RWPE2 (cell line): ENCODE data around the gene SLFN5.
A peak's percentile ranks its signal among the peaks of the same experiment; 100 is the strongest.

ENCODE experiments used
- ATAC-seq: fragments of 200-7000 bp; cut with Tn5 transposase; 3 replicates; pipeline ENCODE4 v1.9.1; 2021; ENCODE audit warnings: low read depth
- DNase-seq: peaks from one replicate; pipeline ENCODE4 v3.0.0-alpha.2; 2020; ENCODE audit warnings: low spot score
- H3K27ac ChIP-seq: fragments of 450-650 bp; 2 replicates; pipeline ENCODE4 v1.5.1; 2017; ENCODE audit warnings: mild to moderate bottlenecking; ENCODE audit not compliant: poor library complexity, severe bottlenecking
- H3K27me3 ChIP-seq: fragments of 250-450 bp; sonication (Bioruptor Pico); 2 replicates; pipeline ENCODE4 v1.5.1; 2021; ENCODE audit warnings: mild to moderate bottlenecking, moderate library complexity; ENCODE audit not compliant: insufficient read depth, poor library complexity, severe bottlenecking
- H3K36me3 ChIP-seq: fragments of 250-450 bp; sonication (Bioruptor Pico); 2 replicates; pipeline ENCODE4 v1.5.1; 2020; ENCODE audit warnings: low read depth, mild to moderate bottlenecking, moderate library complexity
- H3K4me1 ChIP-seq: fragments of 250-450 bp; sonication (Bioruptor Pico); 2 replicates; pipeline ENCODE4 v1.5.1; 2021; ENCODE audit warnings: mild to moderate bottlenecking, moderate library complexity; ENCODE audit not compliant: insufficient read depth, poor library complexity, severe bottlenecking
- H3K4me3 ChIP-seq: fragments of 250-450 bp; sonication (Bioruptor Pico); 2 replicates; pipeline ENCODE4 v1.5.1; 2021; ENCODE audit warnings: mild to moderate bottlenecking, moderate library complexity; ENCODE audit not compliant: severe bottlenecking
- H3K9me3 ChIP-seq: fragments of 250-450 bp; sonication (Bioruptor Pico); 2 replicates; pipeline ENCODE4 v1.5.1; 2021; ENCODE audit warnings: mild to moderate bottlenecking, moderate library complexity; ENCODE audit not compliant: severe bottlenecking
- TF ChIP-seq, protein P1 (sequence below): fragments of 450-650 bp; IDR thresholded peaks from one replicate; pipeline ENCODE4 v1.5.1; 2017; ENCODE audit warnings: mild to moderate bottlenecking, moderate library complexity; ENCODE audit not compliant: poor library complexity, severe bottlenecking

SLFN5 gene

DNA sequence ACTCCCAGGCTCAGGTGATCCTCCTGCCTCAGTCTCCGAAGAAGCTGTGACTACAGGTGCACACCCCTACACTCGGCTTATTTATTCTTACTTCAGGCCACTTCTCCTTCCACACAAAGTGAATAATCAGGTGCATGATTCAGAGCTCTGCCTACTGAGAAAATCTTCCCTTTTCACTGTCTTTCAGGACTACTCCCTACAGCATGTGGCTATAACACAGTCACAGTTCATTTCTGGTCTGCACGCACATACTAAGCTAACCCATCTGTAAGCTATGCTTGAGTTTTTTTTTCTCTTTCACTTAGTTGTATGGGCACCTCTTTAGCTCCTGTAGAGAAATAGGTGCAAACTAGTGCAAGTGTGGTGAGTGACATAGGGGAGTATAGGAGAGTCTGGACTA lies 7.6 kb upstream of the SLFN5 start:
- H3K4me3 ChIP-seq, result no peak overlapping the region
- H3K27ac ChIP-seq, result no peak overlapping the region
- H3K36me3 ChIP-seq, result no peaks in the 10 kb centered on the region
- H3K27me3 ChIP-seq, result no peaks in the 10 kb centered on the region
- DNase-seq (no peak), ATAC-seq (no peak)
- peaks cover 11% of the 10 kb centered on the region for H3K4me1 ChIP-seq
- TF ChIP-seq, protein P1, sequence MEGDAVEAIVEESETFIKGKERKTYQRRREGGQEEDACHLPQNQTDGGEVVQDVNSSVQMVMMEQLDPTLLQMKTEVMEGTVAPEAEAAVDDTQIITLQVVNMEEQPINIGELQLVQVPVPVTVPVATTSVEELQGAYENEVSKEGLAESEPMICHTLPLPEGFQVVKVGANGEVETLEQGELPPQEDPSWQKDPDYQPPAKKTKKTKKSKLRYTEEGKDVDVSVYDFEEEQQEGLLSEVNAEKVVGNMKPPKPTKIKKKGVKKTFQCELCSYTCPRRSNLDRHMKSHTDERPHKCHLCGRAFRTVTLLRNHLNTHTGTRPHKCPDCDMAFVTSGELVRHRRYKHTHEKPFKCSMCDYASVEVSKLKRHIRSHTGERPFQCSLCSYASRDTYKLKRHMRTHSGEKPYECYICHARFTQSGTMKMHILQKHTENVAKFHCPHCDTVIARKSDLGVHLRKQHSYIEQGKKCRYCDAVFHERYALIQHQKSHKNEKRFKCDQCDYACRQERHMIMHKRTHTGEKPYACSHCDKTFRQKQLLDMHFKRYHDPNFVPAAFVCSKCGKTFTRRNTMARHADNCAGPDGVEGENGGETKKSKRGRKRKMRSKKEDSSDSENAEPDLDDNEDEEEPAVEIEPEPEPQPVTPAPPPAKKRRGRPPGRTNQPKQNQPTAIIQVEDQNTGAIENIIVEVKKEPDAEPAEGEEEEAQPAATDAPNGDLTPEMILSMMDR, result no peak
- H3K9me3 ChIP-seq, result no peaks in the 10 kb centered on the region

DNA sequence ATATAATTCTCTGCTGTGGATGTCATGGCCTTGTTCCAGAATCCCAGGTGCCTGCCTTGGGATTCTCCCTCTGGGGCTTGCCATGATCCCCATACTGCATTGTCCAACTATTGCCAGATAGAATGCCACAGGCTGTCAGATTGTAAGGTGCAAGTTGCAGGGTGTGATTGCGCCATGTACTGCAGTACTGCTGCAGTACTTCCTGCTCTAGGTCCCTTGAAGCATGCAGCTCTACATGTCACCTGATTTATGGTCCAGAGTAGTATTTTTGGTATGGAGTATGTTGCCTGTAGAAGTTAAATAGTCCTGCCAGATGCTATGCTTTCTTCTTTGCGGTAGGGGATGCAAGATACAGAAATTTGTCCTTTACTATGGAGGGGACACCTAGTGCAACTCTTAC lies 7.0 kb upstream of the SLFN5 start:
- no peaks in the 10 kb centered on the region for H3K36me3 ChIP-seq
- no peak overlapping the region for H3K4me3 ChIP-seq
- no peak for DNase-seq
- H3K27ac ChIP-seq, result no peak overlapping the region
- TF ChIP-seq, protein P1, result no peak
- peaks cover 11% of the 10 kb centered on the region for H3K4me1 ChIP-seq
- H3K27me3 ChIP-seq, result no peaks in the 10 kb centered on the region
- no peaks in the 10 kb centered on the region for H3K9me3 ChIP-seq
- ATAC-seq, result no peak

DNA sequence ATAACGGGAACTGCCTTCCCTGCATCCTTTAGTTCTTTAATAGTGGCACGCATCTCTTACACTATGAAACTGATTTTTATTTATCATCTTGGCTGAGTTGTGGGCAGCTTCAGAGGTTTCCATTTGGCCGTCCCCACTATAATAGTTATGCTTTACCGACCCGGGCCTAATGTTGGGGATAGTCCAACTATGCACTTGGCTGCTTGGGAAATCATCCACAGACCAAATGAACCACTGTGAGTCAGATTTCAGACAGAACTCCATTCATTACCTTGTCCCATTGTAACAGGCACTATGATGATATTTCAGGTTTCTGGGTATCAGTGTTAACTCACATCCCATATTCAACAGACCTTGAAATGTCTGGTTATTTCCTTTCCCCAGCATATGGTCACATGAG lies 6.1 kb upstream of the SLFN5 start:
- Histone ChIP-seq H3K36me3 (no peaks in the 10 kb centered on the region), H3K27ac (no peak overlapping the region), H3K9me3 (no peaks in the 10 kb centered on the region), H3K4me1 (peaks cover 11% of the 10 kb centered on the region), H3K4me3 (no peak overlapping the region), H3K27me3 (no peaks in the 10 kb centered on the region)
- TF ChIP-seq, protein P1, result no peak
- DNase-seq, result no peak
- ATAC-seq, result no peak

DNA sequence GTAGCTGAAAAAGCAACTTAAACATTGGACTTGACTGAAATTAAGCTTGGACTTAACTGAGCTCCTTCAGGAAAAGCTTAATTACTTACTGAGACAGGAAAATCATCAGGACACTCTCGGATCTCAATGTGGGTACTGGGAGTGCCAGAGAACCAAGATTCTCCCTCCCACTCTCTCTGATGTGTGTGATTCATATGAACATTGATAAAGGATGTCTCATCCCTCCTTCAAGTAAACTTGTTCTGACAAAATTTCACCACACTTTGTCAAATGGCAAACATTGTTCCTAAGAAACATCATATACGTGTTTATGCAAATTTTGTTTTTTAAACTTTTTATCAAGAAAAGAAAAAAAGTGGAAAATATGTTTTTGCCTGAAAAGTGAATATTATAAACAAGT lies 4.1 kb upstream of the SLFN5 start:
- DNase-seq (no peak), ATAC-seq (peak; percentile 49)
- no peaks in the 10 kb centered on the region for H3K27me3 ChIP-seq
- TF ChIP-seq, protein P1, result no peak
- H3K4me1 ChIP-seq, result peaks cover 11% of the 10 kb centered on the region
- peak overlapping the region; percentile 9 for H3K27ac ChIP-seq
- no peaks in the 10 kb centered on the region for H3K36me3 ChIP-seq
- H3K9me3 ChIP-seq, result no peaks in the 10 kb centered on the region
- no peak overlapping the region for H3K4me3 ChIP-seq

DNA sequence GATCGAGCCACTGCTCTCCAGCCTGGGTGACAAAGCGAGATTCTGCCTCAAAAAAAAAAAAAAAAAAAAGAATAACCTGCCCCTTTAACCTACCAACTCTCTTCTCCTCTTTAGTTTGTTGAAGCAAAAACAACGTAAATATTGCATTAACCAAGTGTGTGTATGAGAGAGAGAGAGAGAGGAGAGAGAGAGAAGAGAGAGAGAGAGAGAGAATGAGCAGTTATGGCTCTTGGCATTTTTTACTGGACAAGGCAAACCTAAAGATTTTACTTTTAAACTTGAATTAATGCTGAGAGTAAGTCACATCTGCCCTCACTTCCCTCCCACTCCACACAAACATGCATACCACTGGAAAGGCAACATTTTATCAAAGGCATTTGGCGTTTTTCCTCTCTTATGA lies 3.0 kb upstream of the SLFN5 start:
- no peak overlapping the region for H3K27ac ChIP-seq
- no peak overlapping the region for H3K4me3 ChIP-seq
- TF ChIP-seq, protein P1, result no peak
- no peaks in the 10 kb centered on the region for H3K27me3 ChIP-seq
- H3K9me3 ChIP-seq, result no peaks in the 10 kb centered on the region
- ATAC-seq (no peak), DNase-seq (no peak)
- H3K36me3 ChIP-seq, result peaks cover 1% of the 10 kb centered on the region
- peaks cover 13% of the 10 kb centered on the region for H3K4me1 ChIP-seq
